ENCODE results near the gene TNNT1.
A peak's percentile ranks its signal among the peaks of the same experiment; 100 is the strongest.
"Not testable (repeated sequence)": the region's sequence is repeated elsewhere in the genome, so short reads cannot be mapped to it uniquely, and the experiment has no call there.

The TNNT1 gene

DNA sequence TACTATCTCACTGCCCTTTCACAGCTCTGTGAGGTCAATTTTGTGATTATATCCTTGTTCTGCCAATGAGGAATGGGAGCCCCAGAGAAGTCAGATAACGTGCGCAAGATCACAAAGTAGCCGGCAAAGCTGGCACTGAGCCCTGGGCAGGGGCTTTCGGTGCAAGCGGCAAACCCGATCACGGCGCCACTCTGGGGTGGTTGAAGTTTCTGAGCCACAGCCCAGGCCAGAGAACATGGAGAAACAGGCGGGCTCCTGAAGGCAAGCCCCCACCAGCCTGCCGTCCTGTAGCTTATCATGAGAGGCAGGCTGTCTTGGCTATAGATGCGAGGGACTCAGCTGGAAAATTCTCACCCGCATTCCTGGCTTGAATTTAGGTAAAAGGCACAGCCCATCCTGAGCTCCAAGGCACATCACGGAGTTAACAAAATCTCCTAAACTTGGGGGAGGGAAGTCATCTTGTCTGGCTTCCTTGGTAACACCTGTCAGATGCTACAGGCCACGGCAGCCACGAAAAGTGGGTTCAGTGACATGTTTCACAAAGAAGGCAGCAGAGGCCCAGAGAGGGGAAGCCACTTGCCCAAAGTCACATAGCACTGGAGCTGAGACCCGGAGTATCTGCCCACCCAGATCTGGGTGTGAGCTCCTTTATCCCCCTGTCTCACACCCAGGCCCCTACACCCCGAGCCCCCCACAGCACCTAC is 12.5 kb downstream of the TNNT1 start:
- DNase-seq: no peak

DNA sequence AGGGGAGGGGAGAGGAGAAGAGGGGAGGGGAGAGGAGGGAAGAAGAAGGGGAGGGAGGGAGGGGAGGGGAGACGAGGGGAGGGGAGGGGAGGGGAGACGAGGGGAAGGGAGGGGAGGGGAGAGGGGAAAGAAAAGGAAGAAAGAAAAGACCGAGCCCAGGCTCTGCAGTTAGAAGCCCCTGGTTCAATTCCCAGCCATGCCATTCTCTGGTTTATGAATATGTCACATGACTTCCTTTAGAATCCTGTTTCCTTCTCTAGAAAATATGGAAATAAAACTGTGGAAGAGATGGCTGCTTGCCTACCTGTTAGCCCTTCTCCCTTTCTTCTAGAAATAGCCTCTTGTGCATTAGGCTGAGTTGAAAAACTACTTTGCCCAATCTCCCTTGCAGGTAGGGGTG is 14.3 kb downstream of the TNNT1 start:
- DNase-seq: no peak

DNA sequence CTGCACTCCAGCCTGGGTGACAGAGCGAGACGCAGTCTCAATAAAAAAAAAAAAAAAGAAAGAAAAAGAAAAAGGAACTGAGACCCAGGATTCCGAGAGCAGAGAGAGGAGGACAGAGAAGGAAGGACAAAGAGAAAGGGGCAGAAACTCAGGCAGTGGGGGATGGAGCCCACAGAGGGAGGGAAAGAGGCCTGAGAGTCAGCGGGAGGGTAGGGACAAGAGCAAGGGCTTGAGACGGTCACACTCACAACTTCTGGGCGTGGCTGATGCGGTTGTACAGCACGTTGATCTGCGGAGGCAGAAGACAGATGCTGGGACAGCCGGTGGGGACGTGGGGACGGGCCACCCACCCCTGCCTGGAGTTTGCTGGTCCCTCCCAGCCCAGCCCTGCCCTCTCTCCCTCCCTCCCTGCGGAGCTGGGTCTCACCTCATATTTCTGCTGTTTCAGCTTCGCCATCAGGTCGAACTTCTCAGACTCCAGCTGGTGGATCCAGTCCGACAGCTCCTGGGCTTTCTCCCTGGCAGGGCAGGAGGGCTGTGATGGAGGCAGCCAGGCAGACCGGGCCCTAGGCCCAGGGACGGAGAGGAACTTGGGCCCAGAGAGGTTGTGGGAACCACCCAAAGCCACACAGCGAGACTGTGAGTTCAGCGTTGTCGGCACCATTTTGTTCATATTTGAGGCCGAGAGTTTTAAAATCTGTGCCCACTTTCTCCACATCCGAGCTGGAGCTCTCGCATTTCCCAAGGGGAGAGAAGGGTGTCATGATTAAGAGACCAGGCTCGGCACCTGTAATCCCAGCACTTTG is 15.2 kb downstream of the TNNT1 start:
- DNase-seq: no peak

DNA sequence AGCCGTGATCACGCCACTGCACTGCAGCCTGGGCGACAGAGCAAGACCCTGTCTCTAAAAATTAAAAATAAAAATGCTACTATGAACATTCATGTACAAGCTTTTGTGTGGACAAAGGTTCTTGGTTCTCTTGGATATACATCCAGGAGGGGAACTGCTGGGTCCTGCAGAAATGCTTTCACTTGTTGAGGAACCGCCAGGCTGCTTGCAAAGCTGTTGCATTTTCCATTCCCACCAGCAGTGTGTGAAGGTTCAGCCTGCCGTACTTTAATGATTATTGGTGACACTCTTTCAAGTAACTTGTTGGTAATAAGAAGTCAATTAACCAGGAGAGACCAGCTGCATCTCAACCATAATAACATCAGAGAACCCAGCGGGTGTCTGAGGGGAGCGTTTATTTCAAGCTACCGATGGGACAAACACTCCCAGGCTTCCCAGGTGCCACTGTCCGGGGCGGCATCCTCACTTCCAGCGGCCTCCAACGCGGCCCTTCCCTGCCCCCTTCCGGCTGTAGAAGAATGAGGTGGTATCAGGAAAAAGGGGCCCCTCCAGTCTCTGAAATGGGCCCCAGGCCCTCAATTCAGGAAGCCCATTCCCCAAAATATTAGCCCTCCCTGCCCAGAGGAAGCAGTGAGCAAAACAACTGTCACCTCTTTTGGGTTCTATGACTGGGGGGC is 16.4 kb downstream of the TNNT1 start:
- DNase-seq: no peak

DNA sequence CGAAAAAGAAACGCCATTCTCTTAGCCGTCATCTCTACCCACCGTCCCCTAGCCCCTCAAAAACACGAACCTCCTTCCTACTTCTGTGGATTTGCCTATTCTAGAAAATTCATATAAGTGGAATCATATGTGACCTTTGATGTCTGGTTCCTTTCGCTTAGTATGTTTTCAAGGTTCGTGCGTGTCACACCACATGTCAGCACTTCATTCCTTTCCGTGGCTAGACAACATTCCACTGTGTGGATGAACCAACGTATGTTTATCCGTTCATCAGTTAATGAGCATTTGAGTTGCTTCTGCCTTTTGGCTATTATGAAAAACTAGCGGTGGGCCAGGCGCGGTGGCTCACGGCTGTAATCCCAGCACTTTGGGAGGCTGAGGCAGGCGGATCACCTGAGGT is 17.6 kb downstream of the TNNT1 start:
- DNase-seq: no peak

DNA sequence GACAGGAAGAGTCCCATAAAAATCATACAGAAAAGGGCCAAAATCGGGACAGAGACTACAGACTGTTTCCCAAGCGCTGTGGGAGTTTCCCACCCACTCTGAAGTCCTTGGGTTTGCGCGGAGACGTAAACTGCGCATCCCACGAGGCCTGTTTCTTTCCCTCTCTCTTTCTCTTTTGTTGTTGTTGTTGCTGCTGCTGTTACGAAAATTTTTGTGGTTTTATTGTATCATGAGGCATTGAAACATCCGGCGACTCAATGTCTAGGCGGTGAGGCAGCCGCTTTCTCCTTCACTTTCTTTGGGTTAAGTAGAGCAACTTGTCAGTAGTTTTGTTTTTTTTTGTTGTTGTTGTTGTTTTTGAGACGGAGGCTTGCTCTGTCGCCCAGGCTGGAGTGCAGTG is 30.0 kb downstream of the TNNT1 start:
- DNase-seq: no peak

DNA sequence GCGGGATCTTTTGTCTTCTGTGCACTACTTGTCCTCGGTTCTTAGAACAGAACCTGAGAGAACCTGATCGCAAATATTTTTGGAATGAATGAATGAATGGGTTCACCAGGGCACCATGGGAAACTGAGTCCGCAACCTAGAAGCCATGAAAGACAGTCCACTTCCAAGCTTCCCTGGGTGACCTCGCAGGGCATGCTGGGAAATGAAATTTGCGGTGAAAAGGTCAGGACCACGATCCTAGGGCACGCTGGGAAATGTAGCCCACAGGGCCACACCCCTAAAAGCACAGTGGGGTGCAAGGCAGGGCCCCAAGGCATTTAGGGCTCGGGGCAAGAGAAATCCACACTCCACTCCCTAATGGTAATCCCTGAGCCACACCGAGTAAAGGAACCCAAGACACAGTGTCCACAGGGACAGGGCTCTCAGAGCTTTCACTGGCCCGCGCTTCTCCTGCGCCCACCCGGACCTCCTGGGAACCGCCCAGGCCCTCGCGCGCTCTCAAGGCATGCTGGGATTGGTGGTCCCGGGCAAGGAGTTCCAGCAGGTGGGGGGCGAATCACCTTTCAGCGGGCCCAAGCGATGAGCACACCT is 30.5 kb downstream of the TNNT1 start:
- DNase-seq: no peak

DNA sequence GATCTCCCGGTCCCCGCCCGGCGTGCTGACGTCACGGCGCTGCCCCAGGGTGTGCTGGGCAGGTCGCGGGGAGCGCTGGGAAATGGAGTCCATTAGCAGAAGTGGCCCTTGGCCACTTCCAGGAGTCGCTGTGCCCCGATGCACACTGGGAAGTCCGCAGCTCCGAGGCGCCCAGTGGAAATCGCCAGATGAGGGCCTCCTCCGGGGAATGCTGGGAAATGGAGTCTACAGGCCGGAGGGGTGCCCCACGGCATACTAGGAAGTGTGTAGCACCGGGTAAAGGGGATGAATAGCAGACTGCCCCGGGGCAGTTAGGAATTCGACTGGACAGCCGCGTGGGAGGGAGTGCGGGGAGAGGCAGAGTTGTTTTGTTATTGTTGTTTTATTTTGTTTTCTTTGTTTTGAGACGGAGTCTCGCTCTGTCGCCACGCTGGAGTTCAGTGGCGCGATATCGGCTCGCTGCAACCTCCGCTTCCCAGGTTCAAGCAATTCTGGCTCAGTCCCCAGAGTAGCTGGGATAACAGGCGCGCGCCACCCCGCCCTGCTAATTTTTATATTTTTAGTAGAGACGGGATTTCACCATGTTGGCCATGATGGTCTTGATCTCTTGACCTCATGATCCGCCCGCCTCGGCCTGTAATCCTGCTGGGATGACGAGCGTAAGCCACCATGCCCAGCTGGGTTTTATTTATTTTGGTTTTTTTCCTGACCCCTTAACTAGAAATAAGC is 31.2 kb downstream of the TNNT1 start:
- peak; percentile 91 to 98 (median 95) for DNase-seq

DNA sequence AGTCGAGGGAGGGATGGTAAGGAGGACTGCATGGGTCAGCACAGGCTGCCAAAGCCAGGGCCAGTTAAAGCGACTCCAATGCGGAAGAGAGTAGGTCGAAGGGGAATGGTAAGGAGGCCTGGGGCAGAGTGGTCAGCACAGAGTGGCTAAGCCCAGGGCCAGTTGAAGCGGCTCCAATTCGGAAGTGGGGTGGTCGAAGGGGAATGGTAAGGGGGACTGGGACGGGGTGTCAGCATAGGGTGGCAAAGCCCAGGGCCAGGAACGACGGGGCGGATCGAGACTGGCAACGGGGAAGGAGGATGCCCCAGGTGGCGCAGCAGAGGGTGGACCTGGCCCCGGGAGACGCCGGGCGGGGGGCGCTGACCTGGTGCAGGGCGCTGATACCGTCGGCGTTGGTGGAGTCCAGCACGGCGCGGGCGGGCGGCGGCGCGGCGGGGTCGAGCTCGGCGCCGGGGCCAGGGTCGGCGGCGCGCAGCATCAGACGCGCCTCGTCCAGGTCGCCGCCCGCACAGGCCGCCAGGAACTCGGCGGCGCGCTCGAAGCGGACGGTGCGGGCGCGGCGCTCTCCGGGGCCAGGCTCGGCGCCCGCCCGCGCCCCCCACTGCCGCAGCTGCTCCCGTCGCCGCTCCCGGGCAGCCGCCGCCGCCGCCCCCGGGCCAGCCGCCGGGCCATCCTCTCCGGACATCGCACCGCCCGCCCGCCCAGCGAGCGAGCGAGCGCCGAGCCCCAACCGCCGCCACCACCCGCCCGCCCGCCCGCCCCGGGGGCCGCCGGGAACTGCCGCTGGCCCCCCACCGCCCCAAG is 31.9 kb downstream of the TNNT1 start, which contains the start of gene PPP1R12C:
TSS of gene PPP1R12C (minus strand) at position 779 of the 804 bp plus-strand sequence. CDS start at position 685, 94 bp downstream.
- no peak for DNase-seq

DNA sequence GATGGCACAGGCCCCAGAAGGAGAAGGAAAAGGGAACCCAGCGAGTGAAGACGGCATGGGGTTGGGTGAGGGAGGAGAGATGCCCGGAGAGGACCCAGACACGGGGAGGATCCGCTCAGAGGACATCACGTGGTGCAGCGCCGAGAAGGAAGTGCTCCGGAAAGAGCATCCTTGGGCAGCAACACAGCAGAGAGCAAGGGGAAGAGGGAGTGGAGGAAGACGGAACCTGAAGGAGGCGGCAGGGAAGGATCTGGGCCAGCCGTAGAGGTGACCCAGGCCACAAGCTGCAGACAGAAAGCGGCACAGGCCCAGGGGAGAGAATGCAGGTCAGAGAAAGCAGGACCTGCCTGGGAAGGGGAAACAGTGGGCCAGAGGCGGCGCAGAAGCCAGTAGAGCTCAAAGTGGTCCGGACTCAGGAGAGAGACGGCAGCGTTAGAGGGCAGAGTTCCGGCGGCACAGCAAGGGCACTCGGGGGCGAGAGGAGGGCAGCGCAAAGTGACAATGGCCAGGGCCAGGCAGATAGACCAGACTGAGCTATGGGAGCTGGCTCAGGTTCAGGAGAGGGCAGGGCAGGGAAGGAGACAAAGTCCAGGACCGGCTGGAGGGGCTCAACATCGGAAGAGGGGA is 32.7 kb downstream of the TNNT1 start:
- no peak for DNase-seq

DNA sequence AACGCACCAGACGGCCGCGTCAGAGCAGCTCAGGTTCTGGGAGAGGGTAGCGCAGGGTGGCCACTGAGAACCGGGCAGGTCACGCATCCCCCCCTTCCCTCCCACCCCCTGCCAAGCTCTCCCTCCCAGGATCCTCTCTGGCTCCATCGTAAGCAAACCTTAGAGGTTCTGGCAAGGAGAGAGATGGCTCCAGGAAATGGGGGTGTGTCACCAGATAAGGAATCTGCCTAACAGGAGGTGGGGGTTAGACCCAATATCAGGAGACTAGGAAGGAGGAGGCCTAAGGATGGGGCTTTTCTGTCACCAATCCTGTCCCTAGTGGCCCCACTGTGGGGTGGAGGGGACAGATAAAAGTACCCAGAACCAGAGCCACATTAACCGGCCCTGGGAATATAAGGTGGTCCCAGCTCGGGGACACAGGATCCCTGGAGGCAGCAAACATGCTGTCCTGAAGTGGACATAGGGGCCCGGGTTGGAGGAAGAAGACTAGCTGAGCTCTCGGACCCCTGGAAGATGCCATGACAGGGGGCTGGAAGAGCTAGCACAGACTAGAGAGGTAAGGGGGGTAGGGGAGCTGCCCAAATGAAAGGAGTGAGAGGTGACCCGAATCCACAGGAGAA is 33.5 kb downstream of the TNNT1 start:
- DNase-seq: no peak

DNA sequence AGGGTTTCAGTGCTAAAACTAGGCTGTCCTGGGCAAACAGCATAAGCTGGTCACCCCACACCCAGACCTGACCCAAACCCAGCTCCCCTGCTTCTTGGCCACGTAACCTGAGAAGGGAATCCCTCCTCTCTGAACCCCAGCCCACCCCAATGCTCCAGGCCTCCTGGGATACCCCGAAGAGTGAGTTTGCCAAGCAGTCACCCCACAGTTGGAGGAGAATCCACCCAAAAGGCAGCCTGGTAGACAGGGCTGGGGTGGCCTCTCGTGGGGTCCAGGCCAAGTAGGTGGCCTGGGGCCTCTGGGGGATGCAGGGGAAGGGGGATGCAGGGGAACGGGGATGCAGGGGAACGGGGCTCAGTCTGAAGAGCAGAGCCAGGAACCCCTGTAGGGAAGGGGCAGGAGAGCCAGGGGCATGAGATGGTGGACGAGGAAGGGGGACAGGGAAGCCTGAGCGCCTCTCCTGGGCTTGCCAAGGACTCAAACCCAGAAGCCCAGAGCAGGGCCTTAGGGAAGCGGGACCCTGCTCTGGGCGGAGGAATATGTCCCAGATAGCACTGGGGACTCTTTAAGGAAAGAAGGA is 34.4 kb downstream of the TNNT1 start:
- DNase-seq: no peak

DNA sequence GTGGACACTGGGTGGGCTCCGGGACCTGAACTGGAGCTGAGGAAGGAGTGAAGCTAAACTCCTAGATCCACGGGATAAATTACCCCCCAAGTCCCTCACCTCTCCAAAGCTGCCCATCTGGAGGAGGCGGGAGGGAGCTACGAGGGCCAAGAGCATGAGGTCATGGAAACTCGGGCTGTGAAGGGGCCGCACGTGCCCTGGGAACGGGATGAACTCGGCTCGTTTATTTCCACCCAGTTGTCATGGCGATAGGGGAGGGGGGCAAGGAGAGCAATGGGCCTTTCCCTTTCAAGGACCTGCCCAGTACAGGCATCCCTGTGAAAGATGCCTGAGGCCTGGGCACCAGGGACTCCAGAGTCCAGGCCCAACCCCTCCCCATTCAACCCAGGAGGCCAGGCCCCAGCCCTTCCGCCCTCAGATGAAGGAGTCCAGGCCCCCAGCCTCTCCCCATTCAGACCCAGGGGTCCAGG is 35.4 kb downstream of the TNNT1 start:
- DNase-seq: no peak

DNA sequence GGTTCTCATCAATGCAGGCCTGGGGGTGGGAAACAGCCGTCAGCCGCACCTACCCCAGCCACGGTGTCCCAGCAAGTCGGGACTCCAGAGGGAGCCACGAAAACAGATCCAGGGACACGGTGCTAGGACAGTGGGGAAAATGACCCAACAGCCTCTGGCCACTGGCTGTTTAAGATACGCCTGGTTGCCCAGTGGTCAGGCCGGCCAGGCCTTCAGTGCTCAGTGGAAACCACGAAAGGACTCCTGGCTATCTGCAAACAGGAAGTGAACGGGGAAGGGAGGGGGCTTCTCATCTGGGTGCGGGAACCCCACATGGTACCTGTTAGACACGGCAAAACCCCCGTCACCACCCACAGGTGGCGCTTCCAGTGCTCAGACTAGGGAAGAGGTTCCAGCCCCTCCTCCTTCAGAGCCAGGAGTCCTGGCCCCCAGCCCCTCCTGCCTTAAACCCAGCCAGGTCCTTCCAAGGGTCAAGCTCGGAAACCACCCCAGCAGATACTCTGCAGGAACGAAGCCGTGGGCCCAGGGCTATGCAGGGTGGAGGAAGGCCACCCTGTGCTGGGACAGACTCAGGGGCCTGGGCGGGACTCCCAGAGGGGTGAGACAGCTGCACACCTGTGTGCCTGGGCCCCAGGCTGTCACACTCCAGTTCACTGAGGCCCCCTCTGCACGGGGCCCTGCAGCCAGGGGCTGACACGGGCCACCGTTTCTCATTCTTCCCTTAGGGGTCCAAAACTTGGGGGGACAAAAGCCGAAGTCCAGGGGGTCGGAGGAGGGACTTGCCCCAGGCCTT is 36.0 kb downstream of the TNNT1 start:
- DNase-seq: no peak

DNA sequence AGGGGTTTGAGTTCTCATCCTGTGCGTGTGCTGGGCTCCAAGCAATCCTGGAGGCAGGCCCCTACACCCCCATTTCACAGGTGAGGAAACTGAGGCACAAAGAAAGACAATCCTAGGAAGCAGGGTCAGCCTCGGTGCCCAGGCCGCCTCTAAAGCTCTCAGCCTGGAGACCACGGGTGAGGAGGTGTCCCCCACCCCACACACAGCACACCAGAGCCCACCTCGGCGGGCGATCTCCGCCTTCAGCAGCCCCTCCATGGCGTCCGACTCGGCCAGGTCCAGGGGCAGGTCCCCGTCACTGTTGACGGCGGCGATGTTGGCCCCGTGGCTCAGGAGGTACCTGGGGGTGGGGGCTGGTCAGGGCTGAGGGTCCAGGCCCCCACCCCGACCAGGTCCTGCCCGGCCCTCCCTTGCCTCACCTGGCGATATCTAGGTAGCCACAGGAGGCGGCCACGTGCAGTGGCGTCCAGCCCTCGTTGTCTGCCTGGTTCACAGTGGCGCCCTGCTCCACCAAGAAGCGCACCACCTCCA is 36.7 kb downstream of the TNNT1 start:
- DNase-seq: no peak

DNA sequence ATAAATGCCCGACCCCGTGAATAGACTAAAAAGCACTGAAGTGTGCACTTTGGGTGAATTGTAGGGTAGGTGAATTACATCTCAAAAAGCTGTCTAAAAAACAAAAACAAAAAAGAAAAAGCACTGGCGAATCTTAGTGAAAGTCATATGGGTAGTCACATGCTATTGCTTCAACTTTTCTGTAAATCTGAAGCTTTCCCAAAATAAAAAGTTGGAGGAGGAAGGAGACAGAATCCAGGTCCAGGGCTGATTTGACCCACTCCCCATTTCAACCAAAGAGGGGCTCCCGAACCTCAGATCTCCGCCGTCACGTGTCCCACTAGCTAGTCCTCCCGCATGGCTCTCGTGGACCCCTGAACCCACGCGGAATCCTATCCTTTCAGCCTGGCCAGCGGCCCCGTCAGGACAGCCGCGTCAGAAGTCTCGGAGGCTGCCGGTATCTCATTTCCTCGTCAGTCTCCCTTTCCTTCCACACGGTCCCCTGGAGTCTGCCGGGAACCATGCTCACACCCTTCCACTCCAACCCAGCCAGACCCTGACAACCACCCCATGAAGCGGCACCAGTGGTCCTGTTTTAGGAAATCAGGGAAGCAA is 37.7 kb downstream of the TNNT1 start:
- DNase-seq: no peak

DNA sequence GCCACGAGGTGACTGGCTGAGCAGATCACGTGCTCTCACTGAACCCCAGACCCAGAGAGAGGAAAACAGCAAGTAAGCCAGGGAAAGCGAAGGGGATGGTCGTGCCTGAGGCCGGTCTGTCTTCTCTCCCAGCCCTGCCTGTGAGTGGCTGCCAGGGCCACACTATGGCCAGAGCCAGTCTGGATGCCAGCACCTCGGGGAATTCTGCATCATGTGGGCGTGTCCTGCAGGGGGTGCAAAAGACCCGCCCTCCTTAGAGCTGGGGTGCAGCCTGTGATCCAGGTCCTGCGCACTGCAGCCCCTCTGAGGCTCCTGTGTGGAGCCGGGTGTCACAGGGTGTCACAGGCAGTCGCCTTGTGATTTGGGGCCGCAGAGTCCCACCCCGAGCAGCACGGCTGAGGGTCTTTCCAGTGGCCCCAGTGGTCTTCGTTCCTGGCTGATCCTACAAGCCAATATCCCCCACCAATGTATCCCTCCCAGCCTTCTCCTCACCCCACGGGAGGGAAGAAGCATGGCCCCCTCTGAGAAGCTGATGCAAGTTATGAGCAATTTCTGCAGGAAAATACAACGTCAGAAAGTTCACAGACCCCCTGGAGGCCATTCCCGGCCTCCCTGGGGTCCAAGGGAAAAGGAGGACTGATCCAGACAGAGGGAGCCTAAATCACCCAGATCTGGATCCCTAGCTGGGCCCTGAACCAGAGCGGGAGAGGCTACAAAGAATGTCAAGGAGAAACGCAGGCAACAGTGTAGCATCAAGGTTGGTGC is 39.3 kb downstream of the TNNT1 start:
- no peak for DNase-seq

DNA sequence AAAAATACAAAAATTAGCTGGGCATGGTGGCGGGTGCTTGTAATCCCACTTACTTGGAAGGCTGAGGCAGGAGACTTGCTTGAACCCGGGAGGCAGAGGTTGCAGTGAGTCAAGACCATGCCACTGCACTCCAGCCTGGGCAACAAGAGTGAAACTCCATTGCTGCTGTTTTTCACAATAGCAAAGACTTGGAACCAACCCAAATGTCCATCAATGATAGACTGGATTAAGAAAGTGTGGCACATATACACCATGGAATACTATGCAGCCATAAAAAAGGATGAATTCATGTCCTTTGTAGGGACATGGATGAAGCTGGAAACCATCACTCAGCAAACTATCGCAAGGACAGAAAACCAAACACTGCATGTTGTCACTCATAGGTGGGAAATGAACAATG is 41.8 kb downstream of the TNNT1 start:
- not testable (repeated sequence) for DNase-seq

Data from activated CD4-positive, CD25-positive, alpha-beta regulatory T cell (primary cell).